IMR-90 (cell line): ENCODE measurements around the gene LTB4R. TPM values are rescaled to one million over a fixed set of nuclear protein-coding genes. Genes with fewer than 3 reads are reported as not detected.

Source experiments
- ATAC-seq: fragments of 200-7000 bp; cut with Tn5 transposase; 2 replicates; pipeline ENCODE4 v1.9.1; 2020; ENCODE audit warnings: low read depth, mild to moderate bottlenecking, moderate library complexity
- BruUV-seq: library from RNA; stranded (reverse); fragments of 400-500 nt; replicated peaks from 2 replicates; lab custom pipeline; 2021; lab: Mats Ljungman, UMichigan
- CTCF ChIA-PET: fragments of 300-600 bp; formaldehyde crosslinking; extraction: SDS; loops from one replicate; lab custom pipeline; 2021; ENCODE audit warnings: antibody characterized with exemption; lab: Yijun Ruan, JAX
- POLR2A ChIA-PET: fragments of 300-600 bp; sonication (Branson Sonifier 250); formaldehyde crosslinking; loops from one replicate; lab custom pipeline; 2022; ENCODE audit warnings: antibody characterized with exemption; ENCODE audit not compliant: unreplicated experiment; lab: Charles Lee
- DNase-seq: peaks from one replicate; pipeline ENCODE4 v3.0.0; 2013
- H2AFZ ChIP-seq: replicated peaks from 2 replicates; pipeline ENCODE3; 2013; ENCODE audit warnings: low read length, mild to moderate bottlenecking; ENCODE audit not compliant: poor library complexity
- H2AK5ac ChIP-seq: 2 replicates; pipeline ENCODE4 v1.6.1; 2013; ENCODE audit warnings: low read depth, low read length, inconsistent platforms
- H2AK9ac ChIP-seq: replicated peaks from 2 replicates; pipeline ENCODE3; 2013; ENCODE audit warnings: mild to moderate bottlenecking, low read depth, low read length, moderate library complexity; ENCODE audit not compliant: poor library complexity
- H2BK120ac ChIP-seq: 2 replicates; pipeline ENCODE4 v1.6.1; 2013; ENCODE audit warnings: low read depth, low read length, inconsistent platforms
- H2BK15ac ChIP-seq: 3 replicates; pipeline ENCODE4 v1.6.1; 2013; ENCODE audit warnings: low read depth, low read length, inconsistent platforms
- H2BK20ac ChIP-seq: 2 replicates; pipeline ENCODE4 v1.6.1; 2013; ENCODE audit warnings: low read depth, mild to moderate bottlenecking, inconsistent platforms, low read length, moderate library complexity
- H2BK5ac ChIP-seq: 2 replicates; pipeline ENCODE4 v1.6.1; 2013; ENCODE audit warnings: mild to moderate bottlenecking, low read depth, low read length, inconsistent platforms; ENCODE audit not compliant: poor library complexity, severe bottlenecking
- H3K14ac ChIP-seq: replicated peaks from 2 replicates; pipeline ENCODE4 v1.6.1; 2013; ENCODE audit warnings: low read depth, low read length, inconsistent platforms
- H3K18ac ChIP-seq: 2 replicates; pipeline ENCODE4 v1.6.1; 2013; ENCODE audit warnings: low read depth, low read length, control low read depth
- H3K23ac ChIP-seq: 2 replicates; pipeline ENCODE4 v1.6.1; 2013; ENCODE audit warnings: low read depth, low read length, inconsistent platforms
- H3K27ac ChIP-seq: 2 replicates; pipeline ENCODE4 v1.5.1; 2013; ENCODE audit warnings: mild to moderate bottlenecking, control low read depth, low read length; ENCODE audit not compliant: insufficient read depth
- H3K27me3 ChIP-seq: 2 replicates; pipeline ENCODE4 v1.6.1; 2013; ENCODE audit warnings: low read length; ENCODE audit not compliant: control insufficient read depth, insufficient read depth
- H3K36me3 ChIP-seq: 2 replicates; pipeline ENCODE4 v1.6.1; 2013; ENCODE audit warnings: low read length, mixed read lengths; ENCODE audit not compliant: control insufficient read depth, insufficient read depth
- H3K4ac ChIP-seq: 2 replicates; pipeline ENCODE4 v1.6.1; 2013; ENCODE audit warnings: low read depth, low read length, inconsistent platforms
- H3K4me1 ChIP-seq: 2 replicates; pipeline ENCODE4 v1.6.1; 2013; ENCODE audit warnings: low read length, mixed read lengths; ENCODE audit not compliant: control insufficient read depth, insufficient read depth
- H3K4me2 ChIP-seq: 2 replicates; pipeline ENCODE4 v1.6.1; 2013; ENCODE audit warnings: low read depth, mild to moderate bottlenecking, control low read depth, low read length, moderate library complexity
- H3K4me3 ChIP-seq: 2 replicates; pipeline ENCODE4 v1.5.1; 2013; ENCODE audit warnings: low read depth, mild to moderate bottlenecking, control low read depth, low read length, moderate library complexity; ENCODE audit not compliant: insufficient read depth
- H3K56ac ChIP-seq: 2 replicates; pipeline ENCODE4 v1.6.1; 2013; ENCODE audit warnings: low read length, inconsistent platforms; ENCODE audit not compliant: insufficient read depth; ENCODE audit errors: extremely low read depth
- H3K79me1 ChIP-seq, 2 experiments: 2 replicates each; pipeline ENCODE4 v1.6.1; 2013; ENCODE audit warnings: low read length in 2 of 2, inconsistent platforms in 1 of 2, low read depth in 1 of 2
- H3K9ac ChIP-seq: 2 replicates; pipeline ENCODE4 v1.6.1; 2013; ENCODE audit warnings: low read depth, low read length, control low read depth
- H3K9me1 ChIP-seq: 2 replicates; pipeline ENCODE4 v1.6.1; 2013; ENCODE audit warnings: low read length, inconsistent platforms; ENCODE audit not compliant: insufficient read depth
- H3K9me3 ChIP-seq: 2 replicates; pipeline ENCODE4 v1.6.1; 2013; ENCODE audit warnings: low read length; ENCODE audit not compliant: control insufficient read depth, insufficient read depth
- H4K20me1 ChIP-seq: 2 replicates; pipeline ENCODE4 v1.6.1; 2013; ENCODE audit warnings: low read length, inconsistent platforms; ENCODE audit not compliant: insufficient read depth
- H4K5ac ChIP-seq: 2 replicates; pipeline ENCODE4 v1.6.1; 2013; ENCODE audit warnings: mild to moderate bottlenecking, low read depth, low read length, control low read depth
- H4K8ac ChIP-seq, 2 experiments: 2 replicates each; pipeline ENCODE4 v1.6.1; 2013; ENCODE audit warnings: low read depth in 2 of 2, low read length in 2 of 2, control low read depth in 1 of 2, inconsistent platforms in 1 of 2
- H4K91ac ChIP-seq: 2 replicates; pipeline ENCODE4 v1.6.1; 2013; ENCODE audit warnings: low read depth, low read length, inconsistent platforms; ENCODE audit not compliant: insufficient read depth
- BHLHE40 ChIP-seq: fragments of 150-350 bp; IDR thresholded peaks from 2 replicates; pipeline ENCODE4 v1.6.1; 2016; ENCODE audit warnings: mild to moderate bottlenecking, low read depth, low read length
- CEBPB ChIP-seq: IDR thresholded peaks from 2 replicates; pipeline ENCODE4 v1.6.1; 2012; ENCODE audit warnings: low read depth, low read length, improper control_type of control experiment
- FOS ChIP-seq: fragments of 150-350 bp; IDR thresholded peaks from 2 replicates; pipeline ENCODE4 v1.6.1; 2016; ENCODE audit warnings: low read depth, low read length
- MAFK ChIP-seq: IDR thresholded peaks from 2 replicates; pipeline ENCODE4 v1.6.1; 2012; ENCODE audit warnings: low read depth, low read length, improper control_type of control experiment
- MAZ ChIP-seq: IDR thresholded peaks from 2 replicates; pipeline ENCODE4 v1.6.1; 2012; ENCODE audit warnings: low read depth, mild to moderate bottlenecking, low read length, improper control_type of control experiment, moderate library complexity, borderline replicate concordance
- MXI1 ChIP-seq: IDR thresholded peaks from 2 replicates; pipeline ENCODE4 v1.6.1; 2012; ENCODE audit warnings: low read depth, mild to moderate bottlenecking, low read length, moderate library complexity, borderline replicate concordance
- NFE2L2 ChIP-seq: fragments of 150-350 bp; IDR thresholded peaks from 2 replicates; pipeline ENCODE4 v1.6.1; 2016; ENCODE audit warnings: low read depth, mild to moderate bottlenecking, low read length
- POLR2A ChIP-seq: IDR thresholded peaks from 2 replicates; pipeline ENCODE4 v1.6.1; 2012; ENCODE audit warnings: mild to moderate bottlenecking, low read depth, low read length
- RAD21 ChIP-seq: IDR thresholded peaks from 2 replicates; pipeline ENCODE4 v1.6.1; 2012; ENCODE audit warnings: low read length, improper control_type of control experiment
- RCOR1 ChIP-seq: IDR thresholded peaks from 2 replicates; pipeline ENCODE4 v1.6.1; 2012; ENCODE audit warnings: mild to moderate bottlenecking, low read length, improper control_type of control experiment; ENCODE audit not compliant: insufficient replicate concordance
- RFX5 ChIP-seq: IDR thresholded peaks from 2 replicates; pipeline ENCODE4 v1.8.0; 2012; ENCODE audit warnings: low read depth, mild to moderate bottlenecking, low read length, moderate library complexity
- SMC3 ChIP-seq: fragments of 150-350 bp; IDR thresholded peaks from 2 replicates; pipeline ENCODE4 v1.6.1; 2016; ENCODE audit warnings: low read depth, mild to moderate bottlenecking, antibody characterized with exemption, low read length, moderate library complexity
- USF2 ChIP-seq: fragments of 150-350 bp; IDR thresholded peaks from 2 replicates; pipeline ENCODE4 v1.6.1; 2017; ENCODE audit warnings: mild to moderate bottlenecking, antibody characterized with exemption, low read length, low read depth
- WGBS, 2 experiments: methylation state at CpG; one replicate each; pipeline versions ENCODE4 v1.1.5 to v1.1.7; 2013; ENCODE audit warnings: missing lambda C conversion rate in 2 of 2; ENCODE audit not compliant: insufficient read length in 1 of 2; ENCODE audit errors: extremely low coverage in 2 of 2; 5-methylcytosine and 5-hydroxymethylcytosine counted together
- dilution Hi-C: fragments of 300-500 bp; cut with HindIII; formaldehyde crosslinking; loops from one replicate; pipeline ENCODE4 v1.14.3; 2018; ENCODE audit warnings: low sequenced_read_pairs; ENCODE audit not compliant: unreplicated experiment
- in situ Hi-C: fragments of 300-500 bp; cut with MboI; formaldehyde crosslinking; loops from 3 replicates; pipeline ENCODE4 v1.14.3; 2019; ENCODE audit warnings: low sequenced_read_pairs, inconsistent platforms, mixed read lengths
- intact Hi-C: fragments of 100-400 bp; cut with micrococcal nuclease; formaldehyde crosslinking; loops from 2 replicates; pipeline ENCODE4 v1.10.0; 2022
- polyA plus RNA-seq, 3 experiments: library from polyadenylated mRNA; depleted of rRNA; stranded (reverse); fragments of >200 nt; gene quantifications; 2 replicates each; pipeline ENCODE4 v1.2.3, GENCODE V29; 2012; ENCODE audit warnings: low replicate concordance in 1 of 3
- total RNA-seq: library from RNA; depleted of rRNA; stranded (reverse); fragments of >200 nt; gene quantifications from 2 replicates; pipeline ENCODE4 v1.2.3, GENCODE V29; 2012
- TF ChIP-seq, protein P1 (sequence below): conservative IDR thresholded peaks from 2 replicates; pipeline ENCODE4 v1.5.1; 2012; ENCODE audit warnings: mild to moderate bottlenecking, low read depth, low read length, improper control_type of control experiment
- TF ChIP-seq, protein P2 (sequence below): fragments of 150-350 bp; IDR thresholded peaks from 2 replicates; pipeline ENCODE4 v1.6.1; 2016; ENCODE audit warnings: low read depth, mild to moderate bottlenecking, low read length, moderate library complexity, borderline replicate concordance

LTB4R gene
- total and polyA plus RNA-seq, 2 of the 4 experiments (the other 2 are of a cell fraction): 0.18 to 2.3 TPM

GRCh38 chr14:24273422-24273998, 37.8 kb upstream of the LTB4R start:
- Histone ChIP-seq H2BK5ac (no peak overlapping the region), H3K27me3 (no peaks in the 10 kb centered on the region), H3K9ac (no peak overlapping the region), H2AK5ac (no peak overlapping the region), H3K4me2 (no peak overlapping the region), H2BK120ac (no peak overlapping the region), H3K23ac (no peak overlapping the region), H3K4ac (no peak overlapping the region), H2AK9ac (no peak overlapping the region), H3K27ac (no peak overlapping the region), H3K4me3 (no peak overlapping the region), H4K91ac (no peak overlapping the region), H2AFZ (no peak overlapping the region), H3K36me3 (peaks cover 8% of the 10 kb centered on the region; the same call in 1 of the 2 replicates), H4K8ac (no peak overlapping the region), H3K56ac (no peak overlapping the region), H4K20me1 (no peaks in the 10 kb centered on the region), H4K5ac (no peak overlapping the region), H3K14ac (no peak overlapping the region), H2BK15ac (no peak overlapping the region), H3K18ac (no peak overlapping the region), H2BK20ac (no peak overlapping the region), H3K9me1 (peaks cover 5% of the 10 kb centered on the region; the same call in 1 of the 2 replicates), H3K4me1 (peaks cover 5% of the 10 kb centered on the region; the same call in 1 of the 2 replicates), H3K9me3 (no peaks in the 10 kb centered on the region), H3K79me1 (peaks cover 12 to 30% of the 10 kb centered on the region in 2 experiments)
- intact Hi-C loops: no loop called here
- ATAC-seq: no peak
- WGBS, 2 experiments: no CpG with 5 or more reads among the region's 3 CpGs
- ChIA-PET CTCF (no interaction called here), POLR2A (no interaction called here)
- dilution Hi-C loops: no loop called here
- no peak for DNase-seq
- no TSS peak for BruUV-seq
- in situ Hi-C loops: no loop called here
- TF ChIP-seq CEBPB: no peak
- no peak for TF ChIP-seq RFX5
- TF ChIP-seq MAFK: no peak
- TF ChIP-seq FOS: no peak
- no peak for TF ChIP-seq RCOR1
- TF ChIP-seq SMC3: no peak
- no peak for TF ChIP-seq RAD21
- TF ChIP-seq, protein P1, sequence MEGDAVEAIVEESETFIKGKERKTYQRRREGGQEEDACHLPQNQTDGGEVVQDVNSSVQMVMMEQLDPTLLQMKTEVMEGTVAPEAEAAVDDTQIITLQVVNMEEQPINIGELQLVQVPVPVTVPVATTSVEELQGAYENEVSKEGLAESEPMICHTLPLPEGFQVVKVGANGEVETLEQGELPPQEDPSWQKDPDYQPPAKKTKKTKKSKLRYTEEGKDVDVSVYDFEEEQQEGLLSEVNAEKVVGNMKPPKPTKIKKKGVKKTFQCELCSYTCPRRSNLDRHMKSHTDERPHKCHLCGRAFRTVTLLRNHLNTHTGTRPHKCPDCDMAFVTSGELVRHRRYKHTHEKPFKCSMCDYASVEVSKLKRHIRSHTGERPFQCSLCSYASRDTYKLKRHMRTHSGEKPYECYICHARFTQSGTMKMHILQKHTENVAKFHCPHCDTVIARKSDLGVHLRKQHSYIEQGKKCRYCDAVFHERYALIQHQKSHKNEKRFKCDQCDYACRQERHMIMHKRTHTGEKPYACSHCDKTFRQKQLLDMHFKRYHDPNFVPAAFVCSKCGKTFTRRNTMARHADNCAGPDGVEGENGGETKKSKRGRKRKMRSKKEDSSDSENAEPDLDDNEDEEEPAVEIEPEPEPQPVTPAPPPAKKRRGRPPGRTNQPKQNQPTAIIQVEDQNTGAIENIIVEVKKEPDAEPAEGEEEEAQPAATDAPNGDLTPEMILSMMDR: no peak
- TF ChIP-seq MAZ: no peak
- no peak for TF ChIP-seq NFE2L2
- TF ChIP-seq BHLHE40: no peak
- no peak for TF ChIP-seq POLR2A
- TF ChIP-seq, protein P2, sequence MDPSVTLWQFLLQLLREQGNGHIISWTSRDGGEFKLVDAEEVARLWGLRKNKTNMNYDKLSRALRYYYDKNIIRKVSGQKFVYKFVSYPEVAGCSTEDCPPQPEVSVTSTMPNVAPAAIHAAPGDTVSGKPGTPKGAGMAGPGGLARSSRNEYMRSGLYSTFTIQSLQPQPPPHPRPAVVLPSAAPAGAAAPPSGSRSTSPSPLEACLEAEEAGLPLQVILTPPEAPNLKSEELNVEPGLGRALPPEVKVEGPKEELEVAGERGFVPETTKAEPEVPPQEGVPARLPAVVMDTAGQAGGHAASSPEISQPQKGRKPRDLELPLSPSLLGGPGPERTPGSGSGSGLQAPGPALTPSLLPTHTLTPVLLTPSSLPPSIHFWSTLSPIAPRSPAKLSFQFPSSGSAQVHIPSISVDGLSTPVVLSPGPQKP: no peak
- no peak for TF ChIP-seq MXI1
- no peak for TF ChIP-seq USF2
